SKM-1 (cell line): ENCODE measurements around the gene WWOX.

Experiments
- DNase-seq: peaks from one replicate; lab custom pipeline; 2025; ENCODE audit not compliant: unreplicated experiment; lab: John Stamatoyannopoulos, UW

WWOX gene

DNA sequence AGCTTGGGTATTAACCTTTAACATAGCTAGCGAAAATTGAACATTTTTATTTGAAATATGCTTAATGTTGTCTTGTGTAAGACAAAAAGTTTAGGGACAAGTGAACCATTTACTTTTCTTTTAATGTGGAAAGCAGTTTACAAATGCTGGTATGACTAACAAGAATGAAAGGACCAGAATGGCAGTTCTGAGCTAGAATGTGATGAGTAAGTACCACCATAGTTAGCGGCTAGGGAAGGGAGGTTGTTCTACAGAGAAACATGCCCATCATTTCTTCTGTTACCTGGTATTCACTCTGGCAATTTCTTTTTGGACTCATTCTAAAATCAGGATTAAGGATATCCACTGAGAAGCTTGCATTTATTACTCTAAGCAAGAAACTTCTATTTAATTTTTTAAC lies 121.1 kb downstream of the WWOX start:
- DNase-seq: no peak

DNA sequence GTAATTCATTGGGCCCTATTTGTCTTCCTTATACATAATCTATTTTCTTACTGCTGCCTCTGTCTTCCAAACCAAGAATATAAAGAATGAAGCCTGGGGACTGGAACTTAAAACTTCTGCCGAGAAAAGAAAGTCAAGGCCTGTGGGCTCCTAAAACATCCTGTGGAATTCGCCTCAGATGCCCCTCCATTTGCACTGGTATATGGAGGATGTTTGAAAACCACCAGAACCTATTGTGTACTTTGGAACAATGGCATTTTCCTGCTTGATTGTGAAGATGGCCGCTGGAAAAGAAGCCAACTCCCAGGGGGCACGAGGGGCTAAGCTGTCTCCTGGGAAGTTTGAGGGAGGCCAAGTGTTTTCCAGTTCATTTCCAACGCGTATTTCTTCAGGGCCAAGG lies 122.4 kb downstream of the WWOX start:
- DNase-seq: no peak

DNA sequence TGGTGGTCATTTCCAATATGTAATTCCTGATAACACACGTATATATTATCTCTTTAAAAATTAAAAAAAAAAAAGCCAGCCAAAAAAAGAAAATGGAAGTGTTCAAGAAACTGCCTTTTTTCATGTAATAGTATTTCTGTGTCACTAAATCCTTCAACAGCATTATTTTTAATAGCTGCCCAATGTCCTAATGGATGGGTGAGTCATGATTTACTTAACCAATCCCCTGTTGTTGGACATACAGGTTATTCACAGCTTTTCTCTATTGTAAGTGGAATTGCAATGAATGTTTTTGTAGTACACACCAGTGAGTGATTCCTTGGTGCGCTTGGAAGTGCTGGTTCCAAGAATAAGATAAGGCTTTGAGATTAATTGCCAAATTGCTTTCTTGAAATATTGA lies 124.9 kb downstream of the WWOX start:
- no peak for DNase-seq

DNA sequence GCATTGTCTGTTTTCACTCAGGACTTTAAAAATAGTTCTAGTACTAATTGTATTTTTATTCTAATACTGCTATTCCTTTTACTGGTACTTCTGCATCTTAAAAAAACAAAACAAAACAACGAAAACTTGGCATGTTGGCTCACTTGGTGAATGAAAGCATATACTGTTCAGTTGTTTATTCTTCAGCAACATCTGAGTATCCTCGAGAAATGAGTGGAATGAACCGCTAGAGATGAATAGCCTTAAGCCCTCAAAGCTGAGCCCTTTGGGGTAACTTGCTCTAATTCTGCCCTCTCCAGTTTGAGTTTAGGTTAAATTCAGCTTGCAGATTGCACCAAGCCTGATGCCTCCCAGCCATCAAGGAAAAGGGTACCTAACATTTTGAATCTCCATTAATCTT lies 126.5 kb downstream of the WWOX start:
- DNase-seq: no peak

DNA sequence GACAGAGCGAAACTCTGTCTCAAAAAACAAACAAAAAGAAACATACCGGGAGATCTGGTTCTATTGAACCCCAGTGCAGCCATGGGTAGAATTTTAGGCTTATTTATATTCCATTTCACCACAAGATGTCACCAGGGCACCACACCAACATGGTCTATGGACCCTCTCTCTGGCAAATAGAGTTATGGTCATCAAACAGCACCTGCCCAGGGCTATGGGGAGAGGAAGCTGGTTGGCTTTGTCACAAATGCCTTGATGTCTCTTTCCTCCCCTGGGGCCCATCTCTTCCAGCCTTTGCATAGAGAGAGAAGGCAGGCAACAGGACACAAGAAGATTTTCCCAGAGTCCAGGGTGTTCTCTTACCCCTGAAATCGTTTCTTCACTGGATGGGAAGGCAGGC lies 128.4 kb downstream of the WWOX start:
- DNase-seq: no peak

DNA sequence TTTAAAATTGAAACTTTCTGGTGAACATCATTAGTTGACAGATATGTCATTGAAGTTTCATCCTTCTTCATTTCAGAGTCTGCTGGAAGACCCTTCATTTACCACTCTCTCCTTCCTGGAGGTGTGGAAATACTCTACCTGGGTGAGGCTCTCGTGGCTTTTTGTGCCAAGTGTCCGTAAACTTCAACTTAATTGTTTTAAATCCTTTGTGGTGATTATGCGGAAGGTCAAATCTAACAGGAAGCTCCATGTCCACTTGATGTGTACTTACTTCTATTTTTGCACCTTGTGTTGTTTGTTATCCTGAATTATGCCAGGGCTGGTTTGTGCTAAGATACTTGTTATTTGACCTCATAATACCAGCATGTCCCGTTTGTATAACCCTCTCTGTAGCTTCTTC lies 129.2 kb downstream of the WWOX start:
- no peak for DNase-seq

DNA sequence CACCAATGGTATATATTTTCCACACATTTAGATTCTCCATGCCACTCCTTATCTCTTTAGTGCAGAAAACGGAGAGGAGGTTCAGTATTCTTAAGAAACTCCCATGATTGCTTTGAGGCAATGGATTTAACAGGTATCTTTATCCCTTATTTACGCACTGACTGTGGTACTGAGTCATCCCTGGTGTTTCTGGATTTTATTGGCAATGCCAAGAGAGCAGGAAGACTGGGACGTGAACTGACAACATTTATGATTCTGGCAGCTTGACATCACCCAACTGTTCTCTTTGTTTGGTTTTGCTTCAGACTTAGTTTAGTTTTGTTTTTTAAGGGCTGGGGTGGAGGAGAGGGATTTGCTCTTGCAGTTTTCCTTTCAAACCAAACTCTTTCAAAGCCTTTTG lies 131.4 kb downstream of the WWOX start:
- no peak for DNase-seq

DNA sequence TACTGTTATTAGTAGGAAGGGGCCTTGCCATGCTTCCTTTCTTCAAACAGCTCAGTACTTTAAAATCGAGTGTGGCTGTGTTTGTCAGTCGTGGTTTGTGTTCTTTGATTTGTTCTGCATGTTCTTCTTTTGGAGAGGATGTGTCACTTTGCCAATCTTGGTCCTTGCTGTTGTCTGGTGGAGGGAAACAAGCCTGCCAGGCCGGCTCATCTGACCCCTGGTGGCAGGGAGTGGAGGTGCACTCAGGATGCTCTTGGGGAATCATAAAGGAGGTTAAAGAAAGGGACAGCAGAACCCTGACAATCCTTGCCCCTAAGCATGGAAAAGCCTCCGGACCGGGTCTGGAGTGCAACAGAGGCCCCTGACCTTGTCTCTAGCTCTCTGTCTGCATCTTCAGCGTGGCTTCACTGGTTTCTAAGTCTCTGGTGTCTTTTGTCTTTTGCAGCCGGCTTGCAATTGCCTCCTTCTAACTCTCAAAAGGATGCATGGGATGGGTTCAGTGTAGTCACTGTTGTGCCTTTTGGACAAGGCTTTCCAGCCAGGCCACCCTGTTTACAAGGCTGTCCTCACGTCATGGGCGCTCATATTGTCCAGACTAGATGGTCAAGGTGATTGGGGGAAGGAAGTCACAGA lies 135.8 kb downstream of the WWOX start:
- DNase-seq: no peak

DNA sequence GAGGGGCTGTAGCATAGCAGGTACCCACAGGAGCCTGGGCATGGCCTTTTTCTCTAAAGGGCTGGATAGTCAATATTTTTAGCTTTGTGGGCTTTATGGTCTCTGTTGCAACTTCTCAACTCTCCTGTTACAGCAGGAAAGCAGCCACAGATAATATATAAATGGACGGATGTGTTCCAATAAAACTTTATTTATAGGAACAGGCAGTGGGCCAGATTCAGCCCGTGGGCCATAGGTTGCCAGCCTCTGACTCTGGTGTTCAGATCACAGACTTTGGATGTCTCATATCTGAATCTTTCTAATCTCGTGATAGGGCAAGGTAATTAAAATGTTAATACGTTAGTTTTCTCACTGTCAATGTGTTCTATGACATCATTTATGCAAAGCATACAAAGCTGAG lies 136.4 kb downstream of the WWOX start:
- DNase-seq: no peak

DNA sequence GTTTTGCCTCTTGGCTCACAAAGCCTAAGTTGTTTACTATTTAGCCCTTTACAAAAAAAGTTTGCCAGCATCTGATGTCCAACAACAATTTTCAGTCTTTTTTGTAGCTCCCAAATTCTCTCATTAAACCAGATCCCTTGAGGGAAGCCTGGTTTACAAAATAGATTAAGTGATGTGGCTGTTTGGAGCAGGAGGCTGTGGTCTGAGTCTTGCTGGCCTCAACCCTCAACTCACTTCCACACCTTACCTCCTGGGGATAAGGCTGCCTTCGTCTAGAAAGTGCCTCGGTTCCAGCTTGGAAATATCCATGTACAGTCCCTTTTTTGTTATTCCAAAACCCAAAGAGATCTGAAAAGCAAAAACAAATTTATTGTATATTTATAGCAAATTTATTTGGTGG lies 138.4 kb downstream of the WWOX start:
- no peak for DNase-seq

DNA sequence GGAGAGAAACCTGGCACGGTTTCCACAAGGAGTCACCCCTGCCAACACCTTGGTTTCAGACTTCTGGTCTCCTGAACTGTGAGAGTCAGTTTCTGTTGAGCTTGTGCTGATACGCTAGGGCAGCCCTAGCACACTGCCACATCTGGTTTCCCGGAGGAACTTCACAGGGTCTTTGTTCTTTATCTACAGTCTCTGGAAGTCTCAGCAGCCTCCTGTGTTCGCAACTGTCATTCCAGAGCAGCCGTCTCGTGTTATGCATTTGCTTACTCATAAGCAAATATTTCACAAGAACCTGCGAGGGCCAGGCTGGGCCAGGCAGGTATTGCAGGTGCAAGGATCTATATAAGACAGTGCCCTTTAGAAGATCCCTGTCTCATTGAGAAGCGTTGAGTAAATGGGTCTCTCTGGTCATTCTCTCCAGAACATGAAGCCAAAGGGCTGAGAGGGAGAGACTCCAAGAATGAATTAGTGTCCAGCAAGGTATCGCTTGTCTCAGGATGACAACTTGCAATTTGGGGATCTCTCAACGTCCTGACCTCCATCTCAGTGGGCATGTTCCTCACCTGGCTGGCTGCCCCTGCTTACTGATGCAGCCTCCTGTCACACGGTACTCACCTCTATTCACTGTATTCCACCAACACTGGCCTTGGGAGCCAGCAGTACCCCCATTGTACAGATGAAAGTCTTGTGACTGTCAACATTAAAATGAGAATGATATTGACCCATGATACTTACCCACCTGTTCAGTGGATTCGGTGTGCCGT lies 141.2 kb downstream of the WWOX start:
- DNase-seq: no peak

DNA sequence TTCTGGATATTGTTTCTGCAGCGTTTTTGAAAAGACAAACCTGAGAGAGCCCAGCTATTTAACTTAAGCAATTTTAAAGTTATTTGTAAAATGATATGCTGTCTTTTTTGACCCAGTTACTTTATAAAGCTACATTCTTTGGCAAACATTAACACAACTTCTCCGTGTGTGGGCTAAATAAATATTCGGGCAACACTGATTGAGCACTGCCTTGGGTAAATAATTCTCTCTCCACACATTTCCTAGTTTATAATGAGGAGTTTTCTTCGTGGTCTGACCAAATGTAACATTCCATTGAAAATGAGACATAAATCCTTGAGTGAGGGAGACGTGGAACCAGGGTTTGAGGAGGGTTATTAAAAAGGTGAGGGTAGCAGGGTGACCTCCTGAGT lies 142.8 kb downstream of the WWOX start:
- no peak for DNase-seq

DNA sequence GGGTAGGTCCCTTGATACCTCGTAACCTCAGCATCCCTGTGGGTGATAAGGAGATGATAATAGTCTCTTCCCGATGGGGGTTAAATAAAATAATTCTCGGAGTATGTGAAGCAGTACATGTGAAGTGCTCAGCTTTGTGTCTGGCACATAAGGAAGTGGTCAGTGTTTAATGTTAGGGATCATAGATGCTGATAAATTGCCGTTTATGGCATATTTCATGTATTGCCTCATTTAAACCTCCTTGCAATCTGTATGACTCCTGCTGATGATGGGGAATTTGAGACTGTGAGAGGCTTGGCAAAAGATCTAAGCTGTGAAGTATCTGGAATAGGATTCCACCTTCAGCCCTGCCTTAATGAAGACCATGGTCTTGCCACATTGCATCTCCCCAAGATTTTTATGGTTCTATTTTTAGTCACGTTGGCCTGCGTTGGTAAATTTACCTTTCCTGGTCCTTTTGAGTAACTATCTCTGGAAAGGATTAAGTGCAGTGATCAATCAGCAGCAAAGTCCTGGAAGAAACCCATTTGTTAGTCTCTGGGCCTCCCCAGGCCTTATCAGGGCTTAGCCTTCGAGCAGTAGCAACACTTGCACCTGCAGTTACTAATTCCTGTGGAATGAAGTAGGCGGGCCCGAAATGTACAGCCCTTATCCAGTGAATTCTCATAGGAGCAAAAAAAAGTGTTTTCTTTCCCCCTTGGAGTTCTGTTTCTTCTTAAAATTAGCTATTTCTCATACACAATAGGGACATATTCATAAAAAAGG lies 144.9 kb downstream of the WWOX start:
- no peak for DNase-seq

DNA sequence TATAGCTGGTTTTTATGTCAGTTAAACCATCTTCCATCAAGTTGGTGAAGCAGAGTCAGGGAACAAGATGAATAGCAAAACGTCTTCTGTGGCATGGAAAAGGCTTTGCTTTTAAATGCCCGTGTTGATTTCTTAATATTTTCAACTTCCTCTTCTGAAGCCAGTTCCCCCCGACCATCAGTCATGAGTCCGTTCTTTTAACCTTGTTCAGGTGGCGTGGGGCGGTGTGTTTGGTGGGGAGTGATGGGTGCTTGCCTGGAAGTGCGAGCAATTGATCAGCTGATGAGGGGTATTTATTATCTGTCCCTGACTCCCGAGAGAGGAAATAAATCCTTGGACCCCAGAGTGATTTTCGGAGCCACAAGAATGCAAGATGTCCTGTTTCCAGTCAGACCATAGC lies 147.1 kb downstream of the WWOX start:
- DNase-seq: no peak

DNA sequence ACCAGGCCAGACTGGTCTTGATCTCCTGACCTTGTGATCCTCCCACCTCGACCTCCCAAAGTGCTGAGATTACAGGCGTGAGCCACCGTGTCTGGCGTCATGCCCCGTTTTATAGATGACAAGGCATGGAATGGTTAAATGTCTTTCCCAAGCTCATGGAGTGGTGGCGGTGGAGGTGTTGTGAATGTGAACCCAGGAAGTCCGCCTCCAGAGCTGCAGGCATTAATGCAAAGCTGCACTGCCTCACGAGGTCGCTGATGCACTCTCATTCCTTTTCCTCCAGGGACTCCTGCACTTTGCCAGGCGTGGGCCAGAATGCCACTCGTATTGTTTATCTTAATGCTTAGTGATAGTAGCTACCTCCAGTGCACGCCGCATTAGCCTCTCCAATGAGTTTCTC lies 149.6 kb downstream of the WWOX start:
- no peak for DNase-seq

DNA sequence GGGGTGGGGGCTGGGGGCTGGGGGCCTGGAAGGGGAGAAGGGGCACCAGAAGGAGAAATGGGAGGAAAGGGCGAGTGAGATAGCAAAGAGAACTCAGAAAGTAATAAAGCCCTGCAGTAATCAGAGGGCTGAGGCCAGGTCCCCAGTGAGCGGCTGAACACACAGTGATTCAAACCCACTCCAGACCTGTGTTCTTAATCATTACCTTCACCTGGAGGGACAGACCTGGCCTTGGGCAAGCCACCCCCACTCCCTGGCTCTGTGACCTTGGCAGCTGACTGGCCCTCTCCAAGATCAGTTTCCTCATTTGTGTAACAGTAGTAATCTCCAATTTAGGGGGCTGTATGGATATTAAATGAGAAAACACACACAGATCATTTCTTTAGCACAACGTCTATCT lies 150.4 kb downstream of the WWOX start:
- no peak for DNase-seq

DNA sequence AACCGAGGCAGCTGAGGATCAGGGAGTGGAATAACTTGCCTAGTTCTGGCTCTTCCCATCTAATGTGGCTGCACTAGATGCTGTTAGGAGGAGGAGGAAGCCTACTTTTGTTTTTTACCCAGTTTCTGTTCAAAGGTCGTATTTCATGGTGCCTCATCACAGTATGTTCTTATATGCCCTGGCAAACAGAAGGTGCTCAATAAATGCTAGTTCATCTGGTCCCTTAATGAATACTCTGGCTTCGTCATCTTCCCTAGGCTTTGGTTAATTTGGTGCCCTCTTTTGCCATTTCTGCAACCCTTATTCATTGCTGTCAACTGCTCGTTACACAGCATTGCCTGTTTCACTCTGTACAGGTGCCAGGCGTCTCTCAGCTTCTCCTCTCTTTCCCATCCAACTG lies 151.7 kb downstream of the WWOX start:
- DNase-seq: no peak

DNA sequence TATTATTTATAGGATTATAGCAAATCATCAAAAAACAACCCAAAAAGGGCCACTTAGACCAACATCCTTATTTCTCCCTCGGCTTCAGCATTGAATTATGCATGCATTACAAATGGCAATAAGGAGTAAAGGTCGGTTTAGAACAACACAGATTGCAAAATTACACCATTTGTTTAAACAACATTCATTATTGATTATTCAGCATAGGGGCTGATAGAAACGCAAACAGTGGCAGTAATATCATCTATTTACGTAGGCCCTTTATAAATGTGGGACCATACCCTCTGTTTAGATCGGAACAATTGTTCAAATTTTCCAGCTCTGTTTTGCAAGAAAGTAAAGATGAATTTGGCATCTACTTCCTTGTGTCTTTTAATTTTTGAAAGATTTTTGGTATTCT lies 153.3 kb downstream of the WWOX start:
- no peak for DNase-seq

DNA sequence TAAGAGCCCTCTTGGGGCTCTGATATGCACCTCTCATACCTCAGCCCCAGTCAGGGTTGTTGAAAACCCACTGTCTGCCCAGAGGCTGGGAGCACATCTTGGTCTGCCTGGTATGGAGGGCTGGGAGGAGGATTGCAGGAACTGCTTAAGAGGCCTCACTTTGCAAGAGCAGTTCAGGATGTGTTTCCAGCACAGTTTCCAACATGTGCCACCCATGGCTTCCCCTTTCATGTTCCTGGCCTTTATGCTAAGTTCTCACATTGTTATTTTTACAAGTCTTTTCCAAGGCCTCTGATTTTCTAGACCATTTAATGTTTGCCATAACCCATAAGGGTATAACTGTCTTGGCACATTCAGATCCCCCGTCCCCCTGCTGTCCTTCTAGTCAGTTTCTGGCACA lies 155.4 kb downstream of the WWOX start:
- no peak for DNase-seq

DNA sequence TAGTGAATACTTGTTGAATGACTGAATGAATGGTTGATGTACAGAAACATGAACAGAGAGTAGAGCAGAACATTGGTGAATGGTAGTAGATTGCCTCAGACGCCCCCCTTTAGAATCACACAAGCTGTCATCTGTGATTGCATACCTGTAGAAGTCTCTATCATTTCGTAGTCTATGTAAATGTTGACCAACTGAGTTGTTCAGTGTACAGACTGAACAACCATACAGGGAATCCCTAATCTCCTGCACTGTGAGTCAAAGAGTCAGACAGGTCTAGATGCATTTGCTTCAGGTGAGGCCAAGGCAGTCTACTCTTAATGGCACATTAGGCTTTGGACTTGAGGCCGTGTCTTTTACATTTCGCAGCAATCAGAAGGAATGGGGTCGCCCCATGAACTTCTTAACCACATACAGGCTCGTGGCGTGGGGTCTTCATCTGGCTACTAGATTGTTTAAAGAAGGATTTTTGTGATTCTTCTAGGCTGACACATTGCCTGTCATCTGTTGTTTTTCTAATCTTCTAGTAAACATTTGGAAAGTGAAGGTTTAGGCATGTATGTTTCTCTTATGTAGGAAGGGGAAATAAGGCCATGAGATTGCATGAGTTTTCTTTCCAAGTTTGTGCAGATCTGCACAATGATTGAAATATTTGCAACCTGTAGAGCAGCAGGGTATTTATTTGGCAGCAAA lies 157.4 kb downstream of the WWOX start:
- DNase-seq: no peak

DNA sequence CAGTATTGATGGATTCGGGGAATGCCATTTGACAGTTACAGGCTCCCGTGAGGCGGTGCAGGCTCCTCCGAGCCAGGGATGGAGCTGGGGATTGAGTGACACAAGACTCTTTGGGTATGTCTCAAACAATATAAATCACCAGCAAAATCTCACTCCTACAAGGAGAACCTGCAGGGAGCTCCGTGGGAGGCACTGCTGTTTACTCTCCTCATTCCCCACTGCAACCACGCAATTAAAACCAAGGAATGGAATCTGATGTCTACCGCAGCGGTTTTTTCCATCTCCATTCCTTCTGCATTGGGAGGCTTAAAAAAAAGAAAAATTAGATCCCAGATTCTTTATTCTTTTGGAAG lies 157.9 kb downstream of the WWOX start:
- DNase-seq: no peak
